ENCODE measurements around the gene PDE4B. TPM values are rescaled to one million over a fixed set of nuclear protein-coding genes. Genes with fewer than 3 reads are reported as not detected.

Gene PDE4B
- total RNA-seq, 1 donor from 2014 or later = 29.0 TPM

DNA sequence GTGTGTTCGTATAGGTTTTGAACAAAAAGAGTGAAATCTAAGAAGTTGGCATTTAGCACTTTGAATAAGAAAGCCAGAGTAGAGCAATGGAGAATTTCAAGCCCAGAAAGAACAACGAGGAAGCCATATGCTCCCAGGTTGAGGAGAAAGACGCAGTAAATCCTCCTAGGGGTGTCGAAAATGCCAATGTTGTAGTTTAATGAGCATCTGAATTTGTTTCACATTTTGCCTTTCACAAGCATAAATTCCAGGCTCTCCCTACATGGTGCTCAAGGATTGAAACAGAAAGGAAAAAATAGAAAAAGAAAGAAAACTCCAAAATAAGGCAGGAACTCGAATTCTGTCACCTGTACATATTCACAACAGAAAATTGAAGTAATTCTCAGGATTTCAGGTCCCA lies 476.5 kb downstream of the PDE4B start:
- no peak for TF ChIP-seq POLR2AphosphoS5 (IDR thresholded peaks at IDR 0.05; ENCODE audit: insufficient read depth in 1 of 2, low read depth in 1 of 2)
- H3K4me1 ChIP-seq = peaks cover 34% of the 10 kb centered on the region

DNA sequence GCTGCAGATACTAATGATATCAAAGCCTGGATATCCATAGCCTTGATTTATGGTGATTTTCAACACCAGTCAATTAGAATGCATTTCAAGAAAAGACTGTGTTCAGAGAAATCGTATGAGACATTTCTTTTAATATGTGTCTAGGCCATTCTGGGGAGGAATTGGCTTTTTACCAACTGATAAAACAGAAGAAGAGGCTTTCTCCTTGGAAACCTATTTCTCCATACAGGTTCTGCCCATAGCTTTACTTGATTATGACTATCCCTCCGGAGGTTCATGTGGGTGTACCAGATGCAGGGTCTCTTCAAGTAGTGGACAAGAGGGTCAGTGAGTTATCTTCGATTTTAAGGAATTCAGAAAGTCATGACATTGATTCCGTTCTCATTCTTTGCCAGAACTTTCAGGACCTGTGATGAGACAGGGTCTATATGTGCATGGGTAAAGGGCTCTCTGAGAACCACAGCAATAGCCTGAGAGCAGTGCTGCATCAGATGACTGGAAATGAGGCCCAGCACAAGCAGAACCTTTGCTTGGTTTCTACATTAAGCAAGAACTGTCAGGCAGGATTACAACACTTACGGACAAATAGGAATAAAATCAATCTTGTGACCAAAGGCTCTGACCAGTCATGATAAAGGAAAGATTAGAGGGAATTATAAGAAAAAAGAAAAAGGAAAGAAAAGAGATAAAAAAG lies 477.6 kb downstream of the PDE4B start:
- H3K27ac ChIP-seq = peak overlapping the region; percentile 93
- intact Hi-C loops (cut with DNase I) = loop anchor here (2.0 kb wide), 1 partner anchor 63 kb away; no protein-coding TSS in a partner anchor

More for the DNA sequence above, 476.5 kb downstream of the PDE4B start:
- DNase-seq (ENCODE audit: extremely low spot score in 2 of 2) = no peak
- no peaks in the 10 kb centered on the region for H3K27me3 ChIP-seq
- no peaks in the 10 kb centered on the region for H3K36me3 ChIP-seq
- peak overlapping the region; percentile 93 for H3K27ac ChIP-seq
- intact Hi-C loops (cut with DNase I) = no loop called here
- H3K4me3 ChIP-seq = no peak overlapping the region
- H3K9me3 ChIP-seq = no peaks in the 10 kb centered on the region

GRCh38 chr1:66271216-66271903 lies 478.7 kb downstream of the PDE4B start:
- Histone ChIP-seq H3K4me3 (peak overlapping the region in 1 of 2 donors; percentile 24), H3K27me3 (no peaks in the 10 kb centered on the region), H3K27ac (peak overlapping the region; percentile 93), H3K9me3 (no peaks in the 10 kb centered on the region), H3K4me1 (peaks cover 34% of the 10 kb centered on the region), H3K36me3 (no peaks in the 10 kb centered on the region)
- peak in 1 of 2 donors; percentile 44 for TF ChIP-seq POLR2A (IDR thresholded peaks at IDR 0.05)
- peak in 1 of 2 donors; percentile 99 for TF ChIP-seq POLR2AphosphoS5 (IDR thresholded peaks at IDR 0.05; ENCODE audit: insufficient read depth in 1 of 2, low read depth in 1 of 2)
- TF ChIP-seq, protein P1, sequence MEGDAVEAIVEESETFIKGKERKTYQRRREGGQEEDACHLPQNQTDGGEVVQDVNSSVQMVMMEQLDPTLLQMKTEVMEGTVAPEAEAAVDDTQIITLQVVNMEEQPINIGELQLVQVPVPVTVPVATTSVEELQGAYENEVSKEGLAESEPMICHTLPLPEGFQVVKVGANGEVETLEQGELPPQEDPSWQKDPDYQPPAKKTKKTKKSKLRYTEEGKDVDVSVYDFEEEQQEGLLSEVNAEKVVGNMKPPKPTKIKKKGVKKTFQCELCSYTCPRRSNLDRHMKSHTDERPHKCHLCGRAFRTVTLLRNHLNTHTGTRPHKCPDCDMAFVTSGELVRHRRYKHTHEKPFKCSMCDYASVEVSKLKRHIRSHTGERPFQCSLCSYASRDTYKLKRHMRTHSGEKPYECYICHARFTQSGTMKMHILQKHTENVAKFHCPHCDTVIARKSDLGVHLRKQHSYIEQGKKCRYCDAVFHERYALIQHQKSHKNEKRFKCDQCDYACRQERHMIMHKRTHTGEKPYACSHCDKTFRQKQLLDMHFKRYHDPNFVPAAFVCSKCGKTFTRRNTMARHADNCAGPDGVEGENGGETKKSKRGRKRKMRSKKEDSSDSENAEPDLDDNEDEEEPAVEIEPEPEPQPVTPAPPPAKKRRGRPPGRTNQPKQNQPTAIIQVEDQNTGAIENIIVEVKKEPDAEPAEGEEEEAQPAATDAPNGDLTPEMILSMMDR (IDR thresholded peaks at IDR 0.05) = no peak
- intact Hi-C loops (cut with DNase I) = loop anchor here (2.0 kb wide), 1 partner anchor 61 kb away; no protein-coding TSS in a partner anchor
- peak in 1 of 2 donors; percentile 97 for DNase-seq (ENCODE audit: extremely low spot score in 2 of 2)

More for the DNA sequence above, 477.6 kb downstream of the PDE4B start:
- Histone ChIP-seq H3K27me3 (no peaks in the 10 kb centered on the region), H3K36me3 (no peaks in the 10 kb centered on the region), H3K9me3 (no peaks in the 10 kb centered on the region), H3K4me3 (no peak overlapping the region), H3K4me1 (peaks cover 34% of the 10 kb centered on the region)
- no peak for DNase-seq (ENCODE audit: extremely low spot score in 2 of 2)
- TF ChIP-seq POLR2AphosphoS5 (IDR thresholded peaks at IDR 0.05; ENCODE audit: insufficient read depth in 1 of 2, low read depth in 1 of 2) = peak in 1 of 2 donors; percentile 19
- TF ChIP-seq, protein P1 (IDR thresholded peaks at IDR 0.05) = no peak
- TF ChIP-seq POLR2A (IDR thresholded peaks at IDR 0.05) = no peak

GRCh38 chr1:66271904-66272254 lies 479.2 kb downstream of the PDE4B start:
- Histone ChIP-seq H3K36me3 (no peaks in the 10 kb centered on the region), H3K9me3 (no peaks in the 10 kb centered on the region), H3K27ac (peak overlapping the region; percentile 93), H3K4me3 (peak overlapping the region in 1 of 2 donors; percentile 24), H3K4me1 (peaks cover 34% of the 10 kb centered on the region), H3K27me3 (no peaks in the 10 kb centered on the region)
- peak in 1 of 2 donors; percentile 92 for DNase-seq (ENCODE audit: extremely low spot score in 2 of 2)
- intact Hi-C loops (cut with DNase I) = loop anchor here (2.0 kb wide), 1 partner anchor 61 kb away; no protein-coding TSS in a partner anchor
- TF ChIP-seq, protein P1 (IDR thresholded peaks at IDR 0.05) = no peak
- TF ChIP-seq POLR2AphosphoS5 (IDR thresholded peaks at IDR 0.05; ENCODE audit: insufficient read depth in 1 of 2, low read depth in 1 of 2) (peak in 1 of 2 donors; percentile 68), POLR2A (IDR thresholded peaks at IDR 0.05) (no peak)

DNA sequence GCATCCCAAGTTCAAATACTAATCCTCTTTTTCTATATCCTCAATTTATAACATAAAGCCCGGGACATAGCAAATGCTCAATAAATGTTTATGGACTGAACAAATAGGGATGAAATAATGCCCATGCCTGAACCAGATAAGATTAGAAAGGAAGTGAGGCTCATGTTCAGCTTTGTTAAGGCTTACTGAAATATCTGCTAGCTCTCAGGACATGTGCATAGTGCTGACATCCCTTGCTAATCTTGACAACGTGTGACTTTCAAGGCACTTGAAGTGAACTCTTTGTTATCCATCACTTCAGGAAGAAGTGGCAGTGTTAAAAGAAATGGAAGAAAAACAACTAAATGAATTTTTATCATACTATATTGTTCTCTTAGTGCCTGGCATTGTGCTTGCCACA lies 481.0 kb downstream of the PDE4B start:
- H3K36me3 ChIP-seq = no peaks in the 10 kb centered on the region
- no peak overlapping the region for H3K4me3 ChIP-seq
- no peak for DNase-seq (ENCODE audit: extremely low spot score in 2 of 2)
- no peaks in the 10 kb centered on the region for H3K27me3 ChIP-seq
- TF ChIP-seq POLR2AphosphoS5 (IDR thresholded peaks at IDR 0.05; ENCODE audit: insufficient read depth in 1 of 2, low read depth in 1 of 2) = no peak
- TF ChIP-seq, protein P1 (IDR thresholded peaks at IDR 0.05) = no peak
- no peak for TF ChIP-seq POLR2A (IDR thresholded peaks at IDR 0.05)
- intact Hi-C loops (cut with DNase I) = no loop called here
- no peaks in the 10 kb centered on the region for H3K9me3 ChIP-seq
- peak overlapping the region; percentile 93 for H3K27ac ChIP-seq
- H3K4me1 ChIP-seq = peaks cover 41% of the 10 kb centered on the region

All from vagina (tissue), 2 donors.